K562 (cell line): ENCODE data around the gene MLN. TPM values are rescaled to one million over a fixed set of nuclear protein-coding genes. Genes with fewer than 3 reads are reported as not detected.

Experiments used
- ATAC-seq: fragments of 200-7000 bp; cut with Tn5 transposase; 3 replicates; pipeline ENCODE4 v1.9.1; 2020; ENCODE audit warnings: moderate library complexity
- BruUV-seq: library from RNA; stranded (reverse); fragments of 400-500 nt; replicated peaks from 2 replicates; lab custom pipeline; 2021; lab: Mats Ljungman, UMichigan
- CTCF ChIA-PET: fragments of 300-600 bp; formaldehyde crosslinking; extraction: SDS; loops from one replicate; lab custom pipeline; 2021; ENCODE audit warnings: low intra/inter-chr PET ratio; lab: Yijun Ruan, JAX
- POLR2A ChIA-PET: fragments of 300-600, 350-650 bp; sonication (Branson Sonifier 250); formaldehyde crosslinking; extraction: SDS; loops from one replicate; lab custom pipeline; 2021; ENCODE audit warnings: antibody characterized with exemption, inconsistent platforms; lab: Yijun Ruan, JAX
- DNase-seq, 4 experiments: peaks; one replicate each; pipeline versions ENCODE4 v3.0.0 to v3.0.0-alpha.2; 2011 to 2018; ENCODE audit warnings: low spot score in 3 of 4, mixed read lengths in 3 of 4; ENCODE audit errors: extremely low read depth in 1 of 4
- FAIRE-seq: peaks from 2 replicates; lab custom pipeline; 2011; peaks lifted over from hg19 to GRCh38; lab: Jason Lieb, UNC
- H2AFZ ChIP-seq: 2 replicates; pipeline ENCODE4 v1.6.0; 2011; ENCODE audit warnings: low read depth, low read length, control low read depth, inconsistent platforms
- H3K27ac ChIP-seq: fragments of 200-600 bp; 3 replicates; pipeline ENCODE4 v1.8.0; 2011; ENCODE audit warnings: low read depth, mild to moderate bottlenecking, control low read depth, inconsistent platforms, low read length, moderate library complexity, mixed read lengths; ENCODE audit errors: extremely low read depth
- H3K27me3 ChIP-seq, 2 experiments: fragments of 300-600 bp in 1 of 2; 2 replicates in 1 of 2; 3 replicates in 1 of 2; pipeline versions ENCODE4 v1.6.0 to v1.8.0; 2011; ENCODE audit warnings: inconsistent platforms in 2 of 2, low read length in 2 of 2, mild to moderate bottlenecking in 1 of 2, mixed read lengths in 1 of 2, moderate library complexity in 1 of 2; ENCODE audit not compliant: control insufficient read depth in 2 of 2, insufficient read depth in 2 of 2
- H3K36me3 ChIP-seq: fragments of 300-600 bp; 3 replicates; pipeline ENCODE4 v1.8.0; 2011; ENCODE audit warnings: mild to moderate bottlenecking, low read length, inconsistent platforms; ENCODE audit not compliant: control insufficient read depth, insufficient read depth
- H3K4me1 ChIP-seq, 2 experiments: fragments of 200-600 bp in 1 of 2; replicated peaks in 1 of 2; 2 replicates in 1 of 2; 3 replicates in 1 of 2; pipeline versions ENCODE4 v1.5.1 to v1.8.0; 2011; ENCODE audit warnings: inconsistent platforms in 2 of 2, low read length in 2 of 2, mild to moderate bottlenecking in 1 of 2, mixed read lengths in 1 of 2, moderate library complexity in 1 of 2; ENCODE audit not compliant: control insufficient read depth in 2 of 2, insufficient read depth in 2 of 2
- H3K4me2 ChIP-seq: 2 replicates; pipeline ENCODE4 v1.6.1; 2011; ENCODE audit warnings: low read length, control low read depth, inconsistent platforms, mixed read lengths; ENCODE audit not compliant: insufficient read depth
- H3K4me3 ChIP-seq: fragments of 200-600 bp; sonication (generic), shearing (Covaris generic); 2 replicates; pipeline ENCODE4 v1.5.1; 2016; ENCODE audit warnings: control low read depth, inconsistent platforms
- H3K79me2 ChIP-seq: fragments of 200-600 bp; 3 replicates; pipeline ENCODE4 v1.8.0; 2011; ENCODE audit warnings: low read length, inconsistent platforms; ENCODE audit not compliant: control insufficient read depth, insufficient read depth
- H3K9ac ChIP-seq, 2 experiments: 2 replicates each; pipeline versions ENCODE4 v1.6.0 to v1.6.1; 2011; ENCODE audit warnings: low read depth in 2 of 2, low read length in 2 of 2, control low read depth in 1 of 2, inconsistent platforms in 1 of 2, mild to moderate bottlenecking in 1 of 2, mixed read lengths in 1 of 2; ENCODE audit not compliant: insufficient read depth in 1 of 2
- H3K9me1 ChIP-seq: one replicate; pipeline ENCODE4 v1.6.0; 2011; ENCODE audit warnings: inconsistent platforms, mild to moderate bottlenecking, low read length, moderate library complexity; ENCODE audit not compliant: control insufficient read depth, insufficient read depth
- H3K9me3 ChIP-seq: replicated peaks from 2 replicates; pipeline ENCODE4 v1.5.1; 2011; ENCODE audit warnings: low read depth, low read length, inconsistent platforms; ENCODE audit not compliant: control insufficient read depth, insufficient read depth
- H4K20me1 ChIP-seq: replicated peaks from 2 replicates; pipeline ENCODE4 v1.6.1; 2011; ENCODE audit warnings: low read length, inconsistent platforms, mixed read lengths; ENCODE audit not compliant: control insufficient read depth, insufficient read depth
- ARID1B ChIP-seq: fragments of 450-650 bp; IDR thresholded peaks from 2 replicates; pipeline ENCODE4 v1.6.1; 2016; ENCODE audit warnings: antibody characterized with exemption, mild to moderate bottlenecking, inconsistent platforms
- C11orf30 ChIP-seq: fragments of 450-650 bp; IDR thresholded peaks from 2 replicates; pipeline ENCODE4 v1.6.1; 2016; ENCODE audit warnings: low read depth, mild to moderate bottlenecking
- CBX1 ChIP-seq: sonication (generic); IDR thresholded peaks from 2 replicates; pipeline ENCODE4 v1.6.1; 2016; ENCODE audit warnings: antibody characterized with exemption, low read depth, mild to moderate bottlenecking
- CCAR2 ChIP-seq: fragments of 200-400 bp; formaldehyde crosslinking; IDR thresholded peaks from 2 replicates; pipeline ENCODE4 v1.6.1; 2017; ENCODE audit warnings: mild to moderate bottlenecking, low read depth, low read length
- ELF1 ChIP-seq: fragments of 200-800 bp; sonication (Bioruptor generic); IDR thresholded peaks from 2 replicates; pipeline ENCODE4 v1.6.1; 2016; ENCODE audit warnings: missing genetic modification characterization, missing compliant biosample characterization
- HDAC8 ChIP-seq: fragments of 450-650 bp; IDR thresholded peaks from 2 replicates; pipeline ENCODE4 v1.6.1; 2016; ENCODE audit warnings: mild to moderate bottlenecking, missing genetic modification characterization, moderate library complexity, missing compliant biosample characterization
- HMG20A ChIP-seq: fragments of 450-650 bp; formaldehyde crosslinking; conservative IDR thresholded peaks from 2 replicates; pipeline ENCODE4 v1.4.0; 2020; ENCODE audit warnings: mild to moderate bottlenecking, mixed read lengths
- ILF3 ChIP-seq: fragments of 450-650 bp; IDR thresholded peaks from 2 replicates; pipeline ENCODE4 v1.6.1; 2018; ENCODE audit warnings: antibody characterized with exemption, mild to moderate bottlenecking, moderate library complexity, borderline replicate concordance
- KLF16 ChIP-seq: IDR thresholded peaks from 2 replicates; pipeline ENCODE4 v1.6.1; 2016; ENCODE audit warnings: antibody characterized with exemption
- LEF1 ChIP-seq: fragments of 450-650 bp; IDR thresholded peaks from 2 replicates; pipeline ENCODE4 v1.6.1; 2016; ENCODE audit warnings: mild to moderate bottlenecking
- NFYB ChIP-seq: IDR thresholded peaks from 2 replicates; pipeline ENCODE4 v1.6.1; 2011; ENCODE audit warnings: mild to moderate bottlenecking, moderate library complexity; ENCODE audit not compliant: insufficient read length; ENCODE audit errors: extremely low read depth
- NRF1 ChIP-seq, 2 experiments: fragments of 450-650 bp; IDR thresholded peaks in 1 of 2; conservative IDR thresholded peaks in 1 of 2; 2 replicates each; pipeline ENCODE4 v1.6.1; 2014; ENCODE audit warnings: mild to moderate bottlenecking in 2 of 2
- PCBP1 ChIP-seq: fragments of 200-400 bp; formaldehyde crosslinking; IDR thresholded peaks from 2 replicates; pipeline ENCODE4 v1.6.1; 2018; ENCODE audit warnings: mild to moderate bottlenecking, low read depth, low read length; ENCODE audit not compliant: poor library complexity, severe bottlenecking
- RFX5 ChIP-seq: IDR thresholded peaks from 2 replicates; pipeline ENCODE4 v1.6.1; 2011; ENCODE audit warnings: low read depth, mild to moderate bottlenecking, improper control_type of control experiment, low read length
- SMAD3 ChIP-seq: fragments of 450-650 bp; formaldehyde crosslinking; conservative IDR thresholded peaks from 2 replicates; pipeline ENCODE4 v1.4.0; 2020; ENCODE audit warnings: mild to moderate bottlenecking
- TGIF2 ChIP-seq: sonication (generic); formaldehyde crosslinking; IDR thresholded peaks from 2 replicates; pipeline ENCODE4 v1.8.1; 2022; ENCODE audit warnings: mild to moderate bottlenecking, missing genetic modification reagents, moderate library complexity
- XRCC5 ChIP-seq: fragments of 200-400 bp; formaldehyde crosslinking; IDR thresholded peaks from 2 replicates; pipeline ENCODE4 v1.6.1; 2017; ENCODE audit warnings: low read depth, mild to moderate bottlenecking, low read length
- ZNF12 ChIP-seq: sonication (generic); formaldehyde crosslinking; IDR thresholded peaks from 2 replicates; pipeline ENCODE4 v1.4.0; 2020; ENCODE audit warnings: mild to moderate bottlenecking, missing genetic modification reagents
- ZNF140 ChIP-seq: fragments of 250-450 bp; sonication (Bioruptor Pico); IDR thresholded peaks from 2 replicates; pipeline ENCODE4 v1.8.0; 2021; ENCODE audit warnings: moderate library complexity, mild to moderate bottlenecking, inconsistent platforms
- ZNF507 ChIP-seq: conservative IDR thresholded peaks from 2 replicates; pipeline ENCODE4 v1.6.1; 2017; ENCODE audit warnings: missing genetic modification characterization, missing compliant biosample characterization
- WGBS: fragments of 100-300 bp; shearing (Covaris generic); methylation state at CpG from one replicate; pipeline ENCODE4 v1.1.6; 2016; ENCODE audit warnings: low coverage, mixed read lengths; ENCODE audit not compliant: insufficient coverage; ENCODE audit errors: missing lambda C conversion rate; 5-methylcytosine and 5-hydroxymethylcytosine counted together
- in situ Hi-C: fragments of 300-500 bp; cut with MboI; formaldehyde crosslinking; loops from 4 replicates; pipeline ENCODE4 v1.15.0; 2018; ENCODE audit warnings: inconsistent platforms, mixed read lengths
- intact Hi-C: fragments of 100-400 bp; cut with micrococcal nuclease; formaldehyde crosslinking; loops from 2 replicates; pipeline ENCODE4 v1.14.2; 2022
- polyA plus RNA-seq, 8 experiments: library from polyadenylated mRNA; depleted of rRNA in 4 of 8; stranded (reverse) in 5 of 8; unstranded in 3 of 8; fragments of >200 nt; fragmentation: Nextera tagmentation in 2 of 8; fragmentation: Illumina TruSeq in 1 of 8; extraction: Ambion mirVana in 2 of 8; extraction: Trizol in 1 of 8; gene quantifications; 2 replicates each; pipeline versions ENCODE4 v1.2.1 to v1.2.3, GENCODE V29; 2011 to 2014; ENCODE audit warnings: inconsistent platforms in 1 of 8, missing spikeins in 1 of 8
- total RNA-seq, 7 experiments: library from RNA; depleted of rRNA in 6 of 7; stranded (reverse); fragments of >200 nt in 6 of 7; fragmentation: Illumina TruSeq in 2 of 7; extraction: Trizol in 2 of 7; gene quantifications; 2 replicates each; pipeline versions ENCODE4 v1.2.1 to v1.2.3, GENCODE V29; 2011 to 2021; ENCODE audit warnings: low replicate concordance in 1 of 7
- TF ChIP-seq, protein P1 (sequence below): sonication (generic); formaldehyde crosslinking; IDR thresholded peaks from 2 replicates; pipeline ENCODE4 v1.8.0; 2022; ENCODE audit warnings: mild to moderate bottlenecking, missing genetic modification reagents
- TF ChIP-seq, protein P2 (sequence below): fragments of 250-450 bp; sonication (Bioruptor Pico); IDR thresholded peaks from 2 replicates; pipeline ENCODE4 v1.8.0; 2022; ENCODE audit warnings: moderate library complexity, mild to moderate bottlenecking, inconsistent platforms
- TF ChIP-seq, protein P3 (sequence below): sonication (generic); formaldehyde crosslinking; IDR thresholded peaks from 2 replicates; pipeline ENCODE4 v1.9.0; 2022; ENCODE audit warnings: mild to moderate bottlenecking, missing genetic modification reagents

MLN gene
- total and polyA plus RNA-seq, 9 of the 15 experiments (the other 6 are each of a cell fraction or from before 2014, with no cell fraction given): not detected

DNA sequence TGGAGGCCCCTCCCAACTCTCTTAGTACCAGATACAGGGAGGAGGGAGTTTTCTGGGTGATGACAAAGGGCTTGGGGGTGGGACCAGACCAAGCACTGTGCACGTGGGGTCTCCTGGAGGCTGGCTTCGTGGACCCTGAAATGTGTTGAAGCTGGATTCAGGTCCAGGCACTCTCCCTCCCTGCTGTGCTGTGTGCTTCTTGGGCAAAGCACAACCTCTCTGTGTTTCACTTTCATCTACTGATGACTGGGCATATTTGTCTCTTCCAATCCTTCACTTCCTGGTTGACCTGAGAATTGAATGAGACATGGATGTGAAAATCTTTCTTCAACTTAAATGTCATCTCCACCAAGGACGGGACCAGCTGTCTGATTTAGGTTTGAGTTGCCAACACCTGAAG is 14.5 kb upstream of the MLN start (continued):
- TF ChIP-seq CBX1: no peak
- no peak for TF ChIP-seq KLF16
- no peak for TF ChIP-seq ARID1B
- no peak for TF ChIP-seq HMG20A (CRISPR knock-in tag)
- TF ChIP-seq CCAR2: no peak
- no peak for TF ChIP-seq PCBP1
- peak; percentile 40; the same call in 1 of the 2 replicates for TF ChIP-seq C11orf30
- no peak for TF ChIP-seq TGIF2
- TF ChIP-seq ILF3: no peak
- no peak for TF ChIP-seq NRF1 (conservative IDR thresholded peaks at IDR 0.05 in 1 of 2, IDR thresholded peaks at IDR 0.05 in 1 of 2)
- no peak for TF ChIP-seq LEF1
- no peak for TF ChIP-seq ELF1 (tag)
- no peak for TF ChIP-seq ZNF140
- TF ChIP-seq, all 486 proteins: peak for 7

DNA sequence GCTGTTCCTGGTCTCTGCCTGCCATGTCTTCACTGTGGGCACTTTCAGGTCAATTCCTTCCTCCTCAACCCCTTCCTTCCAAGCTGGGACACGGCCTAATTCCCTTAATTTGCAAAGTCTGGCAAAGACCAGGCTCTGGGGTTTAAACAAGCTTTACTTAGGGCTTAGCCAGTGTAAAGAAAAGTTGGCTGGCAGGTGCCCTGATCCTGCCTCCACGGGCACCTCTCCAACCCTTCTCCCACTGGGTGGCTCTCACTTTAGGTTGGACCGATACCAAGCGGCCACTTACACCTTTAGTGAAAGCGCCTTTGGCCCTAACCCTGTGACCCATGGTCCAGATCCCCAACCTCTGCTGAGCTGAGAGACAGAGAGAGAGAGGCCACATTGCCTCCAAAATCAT is 13.7 kb upstream of the MLN start:
- FAIRE-seq: peak; percentile 19
- 7% methylated on average over 5 of the region's 5 CpGs for WGBS
- intact Hi-C loops: no loop called here
- no peak for TF ChIP-seq ZNF12
- TF ChIP-seq, protein P1, sequence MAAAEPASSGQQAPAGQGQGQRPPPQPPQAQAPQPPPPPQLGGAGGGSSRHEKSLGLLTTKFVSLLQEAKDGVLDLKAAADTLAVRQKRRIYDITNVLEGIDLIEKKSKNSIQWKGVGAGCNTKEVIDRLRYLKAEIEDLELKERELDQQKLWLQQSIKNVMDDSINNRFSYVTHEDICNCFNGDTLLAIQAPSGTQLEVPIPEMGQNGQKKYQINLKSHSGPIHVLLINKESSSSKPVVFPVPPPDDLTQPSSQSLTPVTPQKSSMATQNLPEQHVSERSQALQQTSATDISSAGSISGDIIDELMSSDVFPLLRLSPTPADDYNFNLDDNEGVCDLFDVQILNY (CRISPR knock-in tag): no peak
- TF ChIP-seq HDAC8 (tag): no peak
- TF ChIP-seq RFX5: no peak
- TF ChIP-seq, protein P2, sequence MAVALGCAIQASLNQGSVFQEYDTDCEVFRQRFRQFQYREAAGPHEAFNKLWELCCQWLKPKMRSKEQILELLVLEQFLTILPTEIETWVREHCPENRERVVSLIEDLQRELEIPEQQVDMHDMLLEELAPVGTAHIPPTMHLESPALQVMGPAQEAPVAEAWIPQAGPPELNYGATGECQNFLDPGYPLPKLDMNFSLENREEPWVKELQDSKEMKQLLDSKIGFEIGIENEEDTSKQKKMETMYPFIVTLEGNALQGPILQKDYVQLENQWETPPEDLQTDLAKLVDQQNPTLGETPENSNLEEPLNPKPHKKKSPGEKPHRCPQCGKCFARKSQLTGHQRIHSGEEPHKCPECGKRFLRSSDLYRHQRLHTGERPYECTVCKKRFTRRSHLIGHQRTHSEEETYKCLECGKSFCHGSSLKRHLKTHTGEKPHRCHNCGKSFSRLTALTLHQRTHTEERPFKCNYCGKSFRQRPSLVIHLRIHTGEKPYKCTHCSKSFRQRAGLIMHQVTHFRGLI (CRISPR knock-in tag): no peak
- TF ChIP-seq XRCC5: no peak
- TF ChIP-seq, protein P3, sequence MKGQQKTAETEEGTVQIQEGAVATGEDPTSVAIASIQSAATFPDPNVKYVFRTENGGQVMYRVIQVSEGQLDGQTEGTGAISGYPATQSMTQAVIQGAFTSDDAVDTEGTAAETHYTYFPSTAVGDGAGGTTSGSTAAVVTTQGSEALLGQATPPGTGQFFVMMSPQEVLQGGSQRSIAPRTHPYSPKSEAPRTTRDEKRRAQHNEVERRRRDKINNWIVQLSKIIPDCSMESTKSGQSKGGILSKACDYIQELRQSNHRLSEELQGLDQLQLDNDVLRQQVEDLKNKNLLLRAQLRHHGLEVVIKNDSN (CRISPR knock-in tag): no peak
- no peak for TF ChIP-seq NFYB
- TF ChIP-seq ZNF507 (tag): no peak
- no peak for TF ChIP-seq SMAD3 (CRISPR knock-in tag)

More for the DNA sequence above, 13.7 kb upstream of the MLN start:
- in situ Hi-C loops: no loop called here
- no peak overlapping the region for H3K4me3 ChIP-seq
- no peak overlapping the region for H3K27ac ChIP-seq
- H3K4me1 ChIP-seq: peaks cover 0 to 6% of the 10 kb centered on the region in 2 experiments; a peak in 1 of 5 replicates
- H3K4me2 ChIP-seq: no peak overlapping the region
- no peaks in the 10 kb centered on the region for H3K9me1 ChIP-seq
- H3K36me3 ChIP-seq: no peaks in the 10 kb centered on the region
- peaks cover 34 to 81% of the 10 kb centered on the region in 2 experiments for H3K27me3 ChIP-seq
- H3K79me2 ChIP-seq: no peaks in the 10 kb centered on the region
- no peak overlapping the region for H2AFZ ChIP-seq
- ChIA-PET POLR2A (interaction anchor here (0.6 to 0.7 kb wide), 5 partner anchors 87 to 756 kb away, joined by 3 to 5 read pairs (median 3); partner anchors contain the start of gene RGL2), CTCF (no interaction called here)
- peaks cover 6% of the 10 kb centered on the region; the same call in 1 of the 2 replicates for H4K20me1 ChIP-seq
- ATAC-seq: no peak
- DNase-seq: no peak
- no TSS peak for BruUV-seq
- no peak overlapping the region for H3K9ac ChIP-seq
- H3K9me3 ChIP-seq: no peaks in the 10 kb centered on the region
